IMR-90 (cell line): ENCODE measurements around the gene KDM5D. TPM values are rescaled to one million over a fixed set of nuclear protein-coding genes. Genes with fewer than 3 reads are reported as not detected.

Source experiments
- ATAC-seq: fragments of 200-7000 bp; cut with Tn5 transposase; 2 replicates; pipeline ENCODE4 v1.9.1; 2020; ENCODE audit warnings: low read depth, mild to moderate bottlenecking, moderate library complexity
- BruUV-seq: library from RNA; stranded (reverse); fragments of 400-500 nt; replicated peaks from 2 replicates; lab custom pipeline; 2021; lab: Mats Ljungman, UMichigan
- CTCF ChIA-PET: fragments of 300-600 bp; formaldehyde crosslinking; extraction: SDS; loops from one replicate; lab custom pipeline; 2021; ENCODE audit warnings: antibody characterized with exemption; lab: Yijun Ruan, JAX
- POLR2A ChIA-PET: fragments of 300-600 bp; sonication (Branson Sonifier 250); formaldehyde crosslinking; loops from one replicate; lab custom pipeline; 2022; ENCODE audit warnings: antibody characterized with exemption; ENCODE audit not compliant: unreplicated experiment; lab: Charles Lee
- DNase-seq: peaks from one replicate; pipeline ENCODE4 v3.0.0; 2013
- H2AFZ ChIP-seq: replicated peaks from 2 replicates; pipeline ENCODE3; 2013; ENCODE audit warnings: low read length, mild to moderate bottlenecking; ENCODE audit not compliant: poor library complexity
- H2AK5ac ChIP-seq: 2 replicates; pipeline ENCODE4 v1.6.1; 2013; ENCODE audit warnings: low read depth, low read length, inconsistent platforms
- H2AK9ac ChIP-seq: replicated peaks from 2 replicates; pipeline ENCODE3; 2013; ENCODE audit warnings: mild to moderate bottlenecking, low read depth, low read length, moderate library complexity; ENCODE audit not compliant: poor library complexity
- H2BK120ac ChIP-seq: 2 replicates; pipeline ENCODE4 v1.6.1; 2013; ENCODE audit warnings: low read depth, low read length, inconsistent platforms
- H2BK15ac ChIP-seq: 3 replicates; pipeline ENCODE4 v1.6.1; 2013; ENCODE audit warnings: low read depth, low read length, inconsistent platforms
- H2BK20ac ChIP-seq: 2 replicates; pipeline ENCODE4 v1.6.1; 2013; ENCODE audit warnings: low read depth, mild to moderate bottlenecking, inconsistent platforms, low read length, moderate library complexity
- H2BK5ac ChIP-seq: 2 replicates; pipeline ENCODE4 v1.6.1; 2013; ENCODE audit warnings: mild to moderate bottlenecking, low read depth, low read length, inconsistent platforms; ENCODE audit not compliant: poor library complexity, severe bottlenecking
- H3K14ac ChIP-seq: replicated peaks from 2 replicates; pipeline ENCODE4 v1.6.1; 2013; ENCODE audit warnings: low read depth, low read length, inconsistent platforms
- H3K18ac ChIP-seq: 2 replicates; pipeline ENCODE4 v1.6.1; 2013; ENCODE audit warnings: low read depth, low read length, control low read depth
- H3K23ac ChIP-seq: 2 replicates; pipeline ENCODE4 v1.6.1; 2013; ENCODE audit warnings: low read depth, low read length, inconsistent platforms
- H3K27ac ChIP-seq: 2 replicates; pipeline ENCODE4 v1.5.1; 2013; ENCODE audit warnings: mild to moderate bottlenecking, control low read depth, low read length; ENCODE audit not compliant: insufficient read depth
- H3K27me3 ChIP-seq: 2 replicates; pipeline ENCODE4 v1.6.1; 2013; ENCODE audit warnings: low read length; ENCODE audit not compliant: control insufficient read depth, insufficient read depth
- H3K36me3 ChIP-seq: 2 replicates; pipeline ENCODE4 v1.6.1; 2013; ENCODE audit warnings: low read length, mixed read lengths; ENCODE audit not compliant: control insufficient read depth, insufficient read depth
- H3K4ac ChIP-seq: 2 replicates; pipeline ENCODE4 v1.6.1; 2013; ENCODE audit warnings: low read depth, low read length, inconsistent platforms
- H3K4me1 ChIP-seq: 2 replicates; pipeline ENCODE4 v1.6.1; 2013; ENCODE audit warnings: low read length, mixed read lengths; ENCODE audit not compliant: control insufficient read depth, insufficient read depth
- H3K4me2 ChIP-seq: 2 replicates; pipeline ENCODE4 v1.6.1; 2013; ENCODE audit warnings: low read depth, mild to moderate bottlenecking, control low read depth, low read length, moderate library complexity
- H3K4me3 ChIP-seq: 2 replicates; pipeline ENCODE4 v1.5.1; 2013; ENCODE audit warnings: low read depth, mild to moderate bottlenecking, control low read depth, low read length, moderate library complexity; ENCODE audit not compliant: insufficient read depth
- H3K56ac ChIP-seq: 2 replicates; pipeline ENCODE4 v1.6.1; 2013; ENCODE audit warnings: low read length, inconsistent platforms; ENCODE audit not compliant: insufficient read depth; ENCODE audit errors: extremely low read depth
- H3K79me1 ChIP-seq, 2 experiments: 2 replicates each; pipeline ENCODE4 v1.6.1; 2013; ENCODE audit warnings: low read length in 2 of 2, inconsistent platforms in 1 of 2, low read depth in 1 of 2
- H3K9ac ChIP-seq: 2 replicates; pipeline ENCODE4 v1.6.1; 2013; ENCODE audit warnings: low read depth, low read length, control low read depth
- H3K9me1 ChIP-seq: 2 replicates; pipeline ENCODE4 v1.6.1; 2013; ENCODE audit warnings: low read length, inconsistent platforms; ENCODE audit not compliant: insufficient read depth
- H3K9me3 ChIP-seq: 2 replicates; pipeline ENCODE4 v1.6.1; 2013; ENCODE audit warnings: low read length; ENCODE audit not compliant: control insufficient read depth, insufficient read depth
- H4K20me1 ChIP-seq: 2 replicates; pipeline ENCODE4 v1.6.1; 2013; ENCODE audit warnings: low read length, inconsistent platforms; ENCODE audit not compliant: insufficient read depth
- H4K5ac ChIP-seq: 2 replicates; pipeline ENCODE4 v1.6.1; 2013; ENCODE audit warnings: mild to moderate bottlenecking, low read depth, low read length, control low read depth
- H4K8ac ChIP-seq, 2 experiments: 2 replicates each; pipeline ENCODE4 v1.6.1; 2013; ENCODE audit warnings: low read depth in 2 of 2, low read length in 2 of 2, control low read depth in 1 of 2, inconsistent platforms in 1 of 2
- H4K91ac ChIP-seq: 2 replicates; pipeline ENCODE4 v1.6.1; 2013; ENCODE audit warnings: low read depth, low read length, inconsistent platforms; ENCODE audit not compliant: insufficient read depth
- CEBPB ChIP-seq: IDR thresholded peaks from 2 replicates; pipeline ENCODE4 v1.6.1; 2012; ENCODE audit warnings: low read depth, low read length, improper control_type of control experiment
- USF2 ChIP-seq: fragments of 150-350 bp; IDR thresholded peaks from 2 replicates; pipeline ENCODE4 v1.6.1; 2017; ENCODE audit warnings: mild to moderate bottlenecking, antibody characterized with exemption, low read length, low read depth
- dilution Hi-C: fragments of 300-500 bp; cut with HindIII; formaldehyde crosslinking; loops from one replicate; pipeline ENCODE4 v1.14.3; 2018; ENCODE audit warnings: low sequenced_read_pairs; ENCODE audit not compliant: unreplicated experiment
- in situ Hi-C: fragments of 300-500 bp; cut with MboI; formaldehyde crosslinking; loops from 3 replicates; pipeline ENCODE4 v1.14.3; 2019; ENCODE audit warnings: low sequenced_read_pairs, inconsistent platforms, mixed read lengths
- intact Hi-C: fragments of 100-400 bp; cut with micrococcal nuclease; formaldehyde crosslinking; loops from 2 replicates; pipeline ENCODE4 v1.10.0; 2022
- polyA plus RNA-seq, 3 experiments: library from polyadenylated mRNA; depleted of rRNA; stranded (reverse); fragments of >200 nt; gene quantifications; 2 replicates each; pipeline ENCODE4 v1.2.3, GENCODE V29; 2012; ENCODE audit warnings: low replicate concordance in 1 of 3
- total RNA-seq: library from RNA; depleted of rRNA; stranded (reverse); fragments of >200 nt; gene quantifications from 2 replicates; pipeline ENCODE4 v1.2.3, GENCODE V29; 2012

The KDM5D gene
- total and polyA plus RNA-seq, 2 of the 4 experiments (the other 2 are of a cell fraction): not detected

- H3K9me3 ChIP-seq: no peaks in the 10 kb centered on the region
- no peaks in the 10 kb centered on the region for H3K36me3 ChIP-seq
- no peak overlapping the region for H2BK15ac ChIP-seq
- no peaks in the 10 kb centered on the region for H4K20me1 ChIP-seq
- TF ChIP-seq CEBPB (no peak), USF2 (no peak)
- H4K8ac ChIP-seq: no peak overlapping the region
- no TSS peak for BruUV-seq
- no peak overlapping the region for H2BK120ac ChIP-seq
- in situ Hi-C loops (no loop called here), dilution Hi-C loops (no loop called here), intact Hi-C loops (no loop called here)
- H3K56ac ChIP-seq: no peak overlapping the region
- no peak overlapping the region for H3K27ac ChIP-seq
- no peak overlapping the region for H3K23ac ChIP-seq
- H3K79me1 ChIP-seq: no peaks in the 10 kb centered on the region
- no peak overlapping the region for H4K5ac ChIP-seq
- H2AK5ac ChIP-seq: no peak overlapping the region
- H2BK20ac ChIP-seq: no peak overlapping the region
- ChIA-PET POLR2A (no interaction called here), CTCF (no interaction called here)
- H3K27me3 ChIP-seq: no peaks in the 10 kb centered on the region
- DNase-seq: no peak
- no peak overlapping the region for H4K91ac ChIP-seq
- H3K4me1 ChIP-seq: no peaks in the 10 kb centered on the region
- no peak overlapping the region for H3K4me2 ChIP-seq
- no peak overlapping the region for H2AK9ac ChIP-seq
- H3K9me1 ChIP-seq: no peaks in the 10 kb centered on the region
- H3K4ac ChIP-seq: no peak overlapping the region
- no peak overlapping the region for H2BK5ac ChIP-seq
- no peak overlapping the region for H3K9ac ChIP-seq
- no peak overlapping the region for H2AFZ ChIP-seq
- no peak overlapping the region for H3K4me3 ChIP-seq
- no peak overlapping the region for H3K14ac ChIP-seq
- ATAC-seq: no peak
- H3K18ac ChIP-seq: no peak overlapping the region
Measured at GRCh38 chrY:19698495-19698894, 46.0 kb downstream of the KDM5D start.
